Islet precursor cell (in vitro differentiated cells): ENCODE measurements around the gene NOXA1.
"Not testable (repeated sequence)": the region's sequence is repeated elsewhere in the genome, so short reads cannot be mapped to it uniquely, and the experiment has no call there.

ENCODE experiments used
- DNase-seq: peaks from one replicate; pipeline ENCODE4 v3.0.0-alpha.2; 2018

NOXA1 gene

DNA sequence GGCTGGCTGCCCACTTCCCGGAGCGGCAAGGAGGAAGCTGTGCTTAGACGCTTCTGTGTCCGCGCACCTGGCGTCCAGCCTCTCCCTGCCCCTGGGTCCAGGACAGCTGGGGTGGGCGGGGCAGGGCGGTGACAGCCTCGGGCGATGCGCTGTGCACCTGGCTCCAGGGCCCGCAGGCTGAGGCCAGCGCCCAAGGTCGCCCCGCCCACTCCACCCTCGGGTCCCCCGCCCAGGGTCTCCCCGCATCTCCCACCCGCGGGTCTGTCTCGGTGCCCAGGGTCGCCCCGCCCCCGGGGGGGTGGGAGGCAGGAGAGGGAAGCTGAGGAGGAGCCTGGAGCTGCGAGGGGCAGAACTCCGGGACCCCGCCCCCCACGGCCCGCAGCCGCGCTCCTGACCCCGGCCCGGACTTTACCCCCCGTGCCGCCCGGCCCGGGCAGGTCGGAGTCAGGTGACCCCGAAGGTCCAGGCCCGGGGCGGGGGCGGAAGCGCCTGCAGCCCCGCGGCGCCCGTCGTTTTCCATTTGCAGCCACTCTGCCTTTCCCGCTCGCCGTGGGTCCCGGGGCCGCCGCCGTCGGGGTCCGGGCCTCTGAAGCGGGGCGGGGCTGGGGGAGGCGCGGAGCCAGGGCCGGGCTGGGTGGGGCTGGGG, 18.2 kb downstream of the NOXA1 start, which contains the start of gene ENTPD8:
Gene ENTPD8, minus strand, starts transcription at position 69 of the 646 bp plus-strand sequence. CDS start 3,072 bp downstream, outside the sequence.
- DNase-seq = peak; percentile 82

DNA sequence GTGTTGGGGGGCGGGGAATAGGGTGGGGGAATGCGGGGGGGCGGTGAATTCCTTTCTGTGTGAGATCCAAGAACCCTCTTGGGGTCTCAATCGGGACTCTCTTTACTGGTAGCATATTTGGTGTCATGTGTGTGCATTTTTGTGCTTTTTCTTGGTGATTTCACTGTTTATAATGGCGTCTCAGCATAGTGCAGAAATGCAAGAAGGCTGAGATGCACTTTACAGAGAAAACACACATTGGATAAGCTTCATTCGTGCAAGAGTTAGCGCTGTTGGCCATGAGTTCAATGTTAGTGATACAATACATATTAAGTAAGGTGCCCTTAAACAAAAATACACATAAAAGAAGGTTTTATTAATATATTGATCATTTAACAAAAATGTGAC, 18.7 kb downstream of the NOXA1 start:
- no peak for DNase-seq

DNA sequence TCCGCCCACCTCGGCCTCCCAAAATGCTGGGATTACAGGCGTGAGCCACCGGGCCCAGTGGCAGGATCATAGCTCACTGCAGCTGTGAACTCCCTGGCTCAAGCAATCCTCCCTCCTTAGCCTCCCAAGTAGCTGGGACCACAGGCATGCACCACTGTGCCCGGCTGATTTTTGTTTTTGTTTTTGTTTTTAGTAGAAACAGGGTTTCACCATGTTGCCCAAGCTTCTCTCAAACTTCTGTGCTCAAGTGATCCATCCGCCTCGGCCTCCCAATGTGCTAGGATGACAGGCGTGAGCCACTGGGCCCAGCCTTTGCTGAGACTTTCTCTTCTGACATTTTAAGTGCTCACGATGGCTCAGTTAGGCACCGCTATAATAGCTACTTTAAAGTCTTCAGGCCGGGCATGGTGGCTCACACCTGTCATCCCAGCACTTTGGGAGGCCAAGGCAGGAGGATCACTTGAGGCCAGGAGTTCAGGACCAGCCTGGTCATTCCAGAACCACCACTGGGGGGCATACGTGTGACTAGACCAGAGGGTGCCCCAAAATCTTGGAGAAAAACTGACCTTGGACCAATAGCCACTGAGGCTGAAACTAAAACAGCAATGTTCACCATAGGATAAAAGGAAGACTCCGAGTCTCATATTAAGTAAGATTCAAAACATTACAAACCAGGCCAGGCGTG, 21.1 kb downstream of the NOXA1 start:
- no peak for DNase-seq

DNA sequence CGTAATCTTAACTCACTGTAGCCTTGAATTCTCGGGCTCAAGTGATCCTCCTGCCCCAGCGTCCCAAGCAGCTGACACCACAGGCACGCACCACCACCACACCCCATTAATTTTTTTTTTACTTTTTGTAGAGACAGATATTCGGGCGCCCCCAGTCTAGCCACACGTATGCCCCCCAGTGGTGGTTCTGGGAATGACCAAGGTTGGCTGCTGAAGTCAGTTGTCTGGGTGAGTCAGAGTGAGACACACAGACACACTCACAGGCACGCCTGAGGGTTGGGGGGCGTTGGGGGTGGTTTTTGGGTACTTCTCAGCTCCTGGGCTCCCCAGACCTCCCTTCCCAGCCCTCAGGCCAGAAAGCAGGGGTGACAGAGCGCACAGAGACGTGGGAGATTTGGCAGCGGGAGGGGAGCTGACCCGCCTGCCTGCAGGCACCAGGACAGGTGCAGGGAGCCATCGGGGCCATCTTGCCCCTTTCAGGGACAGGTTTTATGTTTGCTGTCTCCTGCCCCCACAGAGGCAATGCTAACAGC, 22.1 kb downstream of the NOXA1 start:
- DNase-seq = peak; percentile 88

DNA sequence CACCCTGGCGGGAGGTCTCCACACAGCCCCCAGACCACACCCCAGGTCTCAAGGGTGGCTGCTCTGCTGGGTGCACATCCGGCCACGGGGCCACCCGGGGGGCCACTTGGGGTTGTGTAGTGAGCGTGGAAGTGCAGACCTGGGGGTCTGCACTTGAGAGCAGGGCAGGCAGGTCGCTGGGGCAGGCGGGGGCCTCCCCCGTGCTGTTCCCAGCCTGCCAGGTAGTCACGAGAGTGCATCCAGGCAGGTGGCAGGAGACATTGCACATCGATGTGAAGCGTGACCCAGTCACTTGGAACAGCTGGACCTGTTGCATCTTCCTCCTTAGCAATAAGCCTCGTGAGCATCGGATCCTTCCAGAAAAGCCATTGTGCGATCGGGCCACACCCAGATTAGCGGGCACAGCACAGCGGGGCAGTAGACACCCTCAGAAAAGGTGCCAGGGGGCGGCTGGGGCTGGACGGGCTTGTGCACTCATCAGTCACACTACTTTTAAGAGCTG, 22.8 kb downstream of the NOXA1 start:
- no peak for DNase-seq

DNA sequence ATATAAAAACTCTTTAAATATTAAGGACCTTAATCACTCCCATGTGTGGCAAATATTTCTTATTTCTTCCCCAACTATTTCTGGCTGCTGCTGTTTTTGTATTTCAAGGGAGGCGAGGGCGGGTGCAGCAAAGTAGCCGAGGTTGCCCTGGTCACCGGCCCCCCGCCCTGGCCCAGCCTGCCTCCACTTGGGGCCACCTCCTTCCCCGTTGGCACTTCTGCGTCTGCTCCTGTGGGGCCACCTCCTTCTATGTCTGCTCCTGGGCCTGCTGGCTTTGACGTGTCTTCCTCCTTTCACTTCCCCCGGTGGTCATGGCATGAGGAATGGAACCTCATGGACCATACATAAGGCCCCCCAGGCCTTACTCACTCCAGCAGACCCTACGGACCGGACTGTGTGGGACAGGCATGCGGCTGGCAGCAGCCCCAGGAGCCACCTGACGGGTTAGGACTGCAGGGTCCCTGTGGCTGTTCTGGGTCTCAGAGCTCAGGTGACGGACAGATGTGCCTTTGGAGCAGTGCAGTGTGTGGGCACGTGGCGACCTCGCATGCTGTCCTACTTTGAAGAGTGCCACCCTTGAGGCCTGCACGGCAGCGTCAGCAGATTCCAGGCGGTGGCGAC, 23.8 kb downstream of the NOXA1 start:
- DNase-seq = no peak

DNA sequence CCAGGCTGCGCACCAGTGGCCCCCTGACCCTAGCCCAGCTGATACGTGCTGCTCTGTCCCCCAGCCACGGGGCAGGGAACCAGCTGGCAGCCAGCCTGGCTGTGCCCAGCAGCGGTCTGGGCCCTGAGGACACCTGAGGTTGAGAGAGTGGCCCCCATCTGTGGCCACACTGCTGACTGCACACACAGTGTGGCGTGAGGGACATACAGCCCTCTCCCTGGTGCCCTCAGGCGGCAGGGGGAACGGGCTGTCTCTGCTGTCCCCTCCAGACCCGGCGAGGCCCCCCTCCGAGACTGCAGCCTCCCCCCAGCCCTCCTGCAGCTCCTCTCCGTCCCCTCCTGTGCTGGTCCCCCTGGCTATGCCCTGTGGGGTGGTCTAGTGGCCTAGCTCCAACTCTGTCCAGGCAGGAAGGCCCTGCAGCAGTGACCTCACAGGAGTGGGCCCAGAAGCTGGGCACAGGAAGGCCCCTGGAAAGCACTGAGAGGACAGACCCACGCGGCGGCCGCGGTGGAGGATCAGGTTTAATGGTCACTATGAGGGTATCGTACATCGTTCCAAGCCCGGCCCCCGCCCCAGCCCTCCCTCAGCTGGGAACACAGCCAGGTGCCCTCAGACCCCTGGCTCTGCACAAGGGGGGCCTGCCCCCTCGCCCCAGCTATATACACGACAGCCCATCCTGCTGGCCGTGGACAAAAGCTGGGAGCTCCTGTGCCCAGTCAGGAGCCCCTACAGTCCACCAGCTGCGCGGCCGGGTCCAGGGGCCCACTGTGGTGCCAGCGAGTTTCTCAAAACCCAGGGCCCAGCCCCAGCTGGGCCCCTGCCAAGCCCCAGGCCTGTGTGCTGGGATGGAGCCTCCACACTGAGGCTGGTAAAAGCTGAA, 24.8 kb downstream of the NOXA1 start:
- no peak for DNase-seq

DNA sequence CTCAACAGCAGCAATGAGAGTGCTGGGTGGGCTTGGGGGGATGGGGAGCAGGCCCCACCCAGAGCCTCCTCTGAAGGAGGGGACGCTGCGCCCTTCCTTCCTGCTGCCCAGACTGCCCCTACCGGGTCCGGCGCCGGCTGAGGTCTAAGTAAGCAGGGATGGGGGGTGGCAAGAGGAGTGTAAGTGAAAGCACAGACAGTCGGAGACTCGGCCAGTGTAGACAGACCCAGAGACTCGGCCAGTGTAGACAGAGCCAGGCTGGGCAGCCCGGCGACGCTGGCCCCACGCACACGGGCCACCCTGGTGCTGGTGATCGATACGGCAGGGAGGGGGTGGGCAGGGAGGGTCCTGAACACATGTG, 25.4 kb downstream of the NOXA1 start:
- DNase-seq = no peak

DNA sequence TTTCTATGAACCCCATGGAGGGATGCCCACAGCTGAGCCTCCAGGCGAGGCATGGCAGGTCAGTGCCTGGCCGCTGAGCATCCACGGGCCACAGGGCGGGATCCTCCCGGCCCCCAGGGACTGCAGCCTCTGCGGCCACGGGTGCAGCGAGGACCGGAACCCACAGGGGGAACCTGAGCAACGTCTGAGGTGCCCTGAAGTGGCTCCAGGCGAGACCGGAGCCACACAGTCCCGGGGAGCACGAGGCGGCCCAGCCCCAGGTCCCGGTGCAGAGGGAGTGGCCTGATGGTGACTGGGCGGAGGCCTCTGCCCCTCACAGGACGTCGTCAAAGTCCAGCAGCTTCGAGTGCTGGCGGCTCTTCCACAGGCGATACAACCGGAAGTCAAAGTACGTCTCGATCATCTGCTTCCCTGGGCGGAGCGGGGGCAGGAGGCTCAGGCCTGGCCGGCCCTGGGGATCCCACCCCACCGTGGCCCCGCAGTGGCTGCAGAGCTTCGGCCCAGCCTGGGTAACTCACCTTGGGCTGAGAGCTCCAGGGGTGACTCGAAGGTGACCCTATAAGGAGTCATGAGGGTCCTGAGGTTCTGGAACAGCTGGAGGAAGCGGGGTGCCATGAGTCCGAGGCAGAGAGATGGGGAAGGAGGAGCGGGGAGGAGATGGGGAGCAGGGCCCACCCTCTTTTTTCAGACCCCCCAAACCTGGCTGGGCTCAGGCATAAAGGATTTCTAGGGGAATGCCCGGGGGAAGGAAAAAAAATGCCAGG, 26.1 kb downstream of the NOXA1 start:
- DNase-seq = no peak

DNA sequence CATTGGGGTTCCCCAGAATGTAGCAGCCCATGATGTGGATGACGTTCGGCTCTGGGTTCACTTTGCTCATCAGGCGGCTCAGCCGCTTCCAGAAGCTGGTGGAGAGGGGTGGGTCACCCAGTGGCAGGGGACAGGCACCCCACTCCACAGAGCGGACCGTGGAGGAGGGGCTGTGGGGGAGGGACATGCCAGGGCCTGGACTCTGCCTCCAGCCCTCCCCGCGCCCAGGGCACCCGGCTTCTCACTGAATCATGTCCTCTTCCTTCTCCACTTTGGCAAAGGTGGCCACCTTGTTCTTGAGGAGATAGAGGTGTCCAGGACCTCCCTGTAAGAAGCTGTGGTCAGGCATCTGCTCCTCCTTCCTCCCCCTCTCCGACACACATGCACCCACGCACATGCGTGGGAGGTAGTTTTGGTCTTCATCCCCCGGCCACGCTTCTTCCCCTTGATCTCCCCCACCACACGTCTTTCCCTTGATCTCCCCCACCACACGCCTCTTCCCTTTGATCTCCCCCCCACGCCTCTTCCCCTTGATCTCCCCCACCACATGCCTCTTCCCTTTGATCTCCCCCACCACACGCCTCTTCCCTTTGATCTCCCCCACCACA, 26.8 kb downstream of the NOXA1 start:
- no peak for DNase-seq

DNA sequence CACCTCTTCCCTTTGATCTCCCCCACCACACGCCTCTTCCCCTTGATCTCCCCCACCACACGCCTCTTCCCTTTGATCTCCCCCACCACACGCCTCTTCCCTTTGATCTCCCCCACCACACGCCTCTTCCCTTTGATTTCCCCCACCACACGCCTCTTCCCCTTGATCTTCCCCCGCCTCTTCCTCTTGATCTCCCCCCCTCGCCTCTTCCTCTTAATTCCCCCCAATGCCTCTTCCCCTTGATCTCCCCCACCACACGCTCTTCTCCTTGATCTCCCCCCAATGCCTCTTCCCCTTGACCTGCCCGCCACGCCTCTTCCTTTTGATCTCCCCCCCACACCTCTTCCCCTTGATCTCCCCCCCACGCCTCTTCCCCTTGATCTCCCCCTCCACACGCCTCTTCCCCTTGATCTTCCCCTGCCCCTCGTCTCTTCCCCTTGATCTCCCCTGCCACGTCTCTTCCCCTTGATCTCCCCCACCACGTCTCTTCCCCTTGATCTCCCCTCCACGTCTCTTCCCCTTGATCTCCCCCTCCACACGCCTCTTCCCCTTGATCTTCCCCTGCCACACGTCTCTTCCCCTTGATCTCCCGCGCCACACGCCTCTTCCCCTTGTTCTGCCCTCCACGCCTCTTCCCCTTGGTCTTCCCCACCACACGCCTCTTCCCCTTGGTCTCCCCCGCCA, 27.5 kb downstream of the NOXA1 start:
- not testable (repeated sequence) for DNase-seq

DNA sequence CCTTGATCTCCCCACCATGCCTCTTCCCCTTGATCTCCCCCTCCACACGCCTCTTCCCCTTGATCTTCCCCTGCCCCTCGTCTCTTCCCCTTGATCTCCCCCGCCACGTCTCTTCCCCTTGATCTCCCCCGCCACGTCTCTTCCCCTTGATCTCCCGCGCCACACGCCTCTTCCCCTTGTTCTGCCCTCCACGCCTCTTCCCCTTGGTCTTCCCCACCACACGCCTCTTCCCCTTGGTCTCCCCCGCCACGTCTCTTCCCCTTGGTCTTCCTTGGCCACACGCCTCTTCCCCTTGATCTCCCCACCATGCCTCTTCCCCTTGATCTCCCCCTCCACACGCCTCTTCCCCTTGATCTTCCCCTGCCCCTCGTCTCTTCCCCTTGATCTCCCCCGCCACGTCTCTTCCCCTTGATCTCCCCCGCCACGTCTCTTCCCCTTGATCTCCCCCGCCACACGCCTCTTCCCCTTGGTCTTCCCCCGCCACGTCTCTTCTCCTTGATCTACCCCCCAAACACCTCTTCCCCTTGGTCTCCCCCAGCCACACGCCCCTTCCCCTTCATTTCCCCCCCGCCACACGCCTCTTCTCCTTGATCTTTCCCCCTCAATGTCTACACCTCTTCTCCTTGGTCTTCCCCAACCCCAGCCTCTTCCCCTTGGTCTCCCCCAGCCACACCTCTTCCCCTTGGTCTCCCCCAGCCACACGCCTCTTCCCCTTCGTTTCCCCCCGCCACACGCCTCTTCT, 28.2 kb downstream of the NOXA1 start:
- not testable (repeated sequence) for DNase-seq

DNA sequence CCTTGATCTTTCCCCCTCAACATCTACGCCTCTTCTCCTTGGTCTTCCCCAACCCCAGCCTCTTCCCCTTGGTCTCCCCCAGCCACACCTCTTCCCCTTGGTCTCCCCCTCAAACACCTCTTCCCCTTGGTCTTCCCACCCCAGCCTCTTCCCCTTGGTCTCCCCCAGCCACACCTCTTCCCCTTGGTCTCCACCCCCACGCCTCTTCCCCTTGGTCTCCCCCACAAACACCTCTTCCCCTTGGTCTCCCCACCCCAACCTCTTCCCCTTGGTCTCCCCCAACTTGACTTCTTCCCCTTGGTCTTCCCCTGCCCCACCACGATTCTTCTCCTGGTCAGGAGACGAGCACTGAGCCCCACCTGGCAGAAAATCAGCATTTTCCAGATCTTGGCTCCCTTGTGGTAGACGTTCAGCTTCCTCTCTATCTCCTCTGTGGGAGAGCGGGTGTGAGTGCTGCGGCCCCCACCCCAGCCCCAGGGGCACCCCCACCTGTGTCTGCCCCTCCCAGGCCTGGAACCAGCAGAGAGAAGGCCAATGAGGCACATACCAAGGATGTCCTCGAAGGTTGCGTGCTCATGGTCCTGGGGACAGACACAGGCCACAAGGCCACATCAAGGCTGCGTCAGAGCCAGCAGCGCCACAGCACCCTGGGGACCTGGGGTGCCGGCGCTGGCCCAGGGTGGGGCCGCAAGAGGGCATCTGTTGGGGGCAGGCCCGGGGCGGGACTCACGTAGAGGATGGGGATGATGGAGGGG, 29.0 kb downstream of the NOXA1 start:
- DNase-seq = no peak

DNA sequence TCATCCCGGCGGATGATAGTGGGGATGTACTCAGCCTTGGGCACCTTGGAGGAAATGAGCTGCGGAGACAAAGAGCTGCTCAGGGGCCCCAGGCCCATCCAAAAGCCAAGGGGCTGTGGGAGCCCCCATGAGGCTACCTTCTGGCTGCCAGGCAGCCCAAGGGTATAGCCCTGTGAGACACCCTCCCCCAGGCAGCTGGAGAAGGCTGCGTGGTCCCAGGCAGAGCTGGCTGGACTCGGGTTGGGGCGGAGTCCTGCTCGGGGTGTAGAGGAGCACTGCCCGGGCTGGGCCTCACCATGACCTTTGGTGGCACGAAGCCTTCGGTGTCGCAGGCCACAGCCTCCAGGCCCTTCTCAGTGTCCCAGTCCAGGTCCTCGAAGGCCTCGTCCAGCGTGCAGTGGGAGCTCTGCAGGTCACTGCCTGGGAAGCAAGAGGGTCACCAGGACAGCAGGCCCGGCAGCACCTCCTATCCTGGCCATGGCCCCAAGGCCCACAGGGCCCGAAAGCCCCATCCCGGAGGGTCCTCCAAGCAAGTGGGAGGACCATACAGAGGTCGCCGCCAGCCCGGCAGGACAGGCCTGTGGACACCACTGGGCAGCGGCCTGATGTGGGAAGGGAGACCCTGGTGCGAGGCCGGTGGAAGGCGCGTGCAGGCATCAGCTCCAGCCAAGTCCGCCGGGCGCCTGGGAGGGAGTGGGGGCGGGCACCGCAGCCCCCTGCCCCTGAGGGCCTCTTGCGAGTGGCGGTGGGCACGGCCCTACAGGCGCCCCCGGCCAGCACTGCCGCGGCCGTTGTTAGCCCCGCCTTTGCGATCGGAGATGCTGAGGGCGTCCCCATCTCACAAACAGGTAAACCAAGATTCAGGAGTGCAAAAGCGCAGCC, 29.8 kb downstream of the NOXA1 start:
- no peak for DNase-seq

DNA sequence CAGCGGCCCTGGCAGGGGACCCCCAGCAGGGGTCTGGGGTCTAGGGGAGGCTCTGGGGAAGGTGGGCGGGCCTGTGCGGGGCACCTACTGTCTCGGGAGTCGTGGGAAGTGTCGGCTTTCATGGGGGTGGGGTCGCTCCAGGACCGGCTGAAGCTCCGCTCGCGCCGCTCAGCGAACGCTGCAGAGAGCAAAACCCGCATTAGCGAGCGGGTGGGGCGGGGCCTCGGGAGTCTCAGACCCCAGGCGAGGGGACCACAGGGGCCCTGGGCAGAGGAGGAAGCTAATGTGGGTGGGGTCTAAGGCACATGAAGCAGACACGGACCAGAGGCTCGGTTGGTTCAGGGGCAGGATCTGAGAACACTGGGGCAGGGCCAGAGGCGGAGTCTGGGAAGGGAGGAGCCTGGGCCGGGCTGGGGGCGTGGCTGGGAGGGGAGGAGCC, 30.5 kb downstream of the NOXA1 start:
- peak; percentile 93 for DNase-seq

DNA sequence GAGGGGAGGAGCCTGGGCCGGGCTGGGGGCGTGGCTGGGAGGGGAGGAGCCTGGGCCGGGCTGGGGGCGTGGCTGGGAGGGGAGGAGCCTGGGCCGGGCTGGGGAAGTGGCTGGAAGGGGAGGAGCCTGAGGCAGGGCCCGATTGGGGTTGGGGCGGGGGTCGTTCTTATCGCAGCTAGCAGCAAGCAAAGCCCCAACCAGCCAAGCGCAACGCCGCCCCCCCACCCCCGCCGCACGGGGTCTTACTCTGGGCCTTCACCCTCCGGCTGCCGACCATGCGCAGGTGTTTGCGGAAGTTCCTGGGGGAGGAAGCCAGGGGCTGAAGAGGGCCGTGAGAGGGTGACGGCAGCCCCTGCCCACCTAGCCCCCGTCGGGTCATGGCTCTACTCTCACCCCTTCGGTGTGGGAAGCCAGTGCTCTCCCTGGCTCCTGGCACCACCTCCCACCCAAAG, 31.0 kb downstream of the NOXA1 start:
- DNase-seq = peak; percentile 71

DNA sequence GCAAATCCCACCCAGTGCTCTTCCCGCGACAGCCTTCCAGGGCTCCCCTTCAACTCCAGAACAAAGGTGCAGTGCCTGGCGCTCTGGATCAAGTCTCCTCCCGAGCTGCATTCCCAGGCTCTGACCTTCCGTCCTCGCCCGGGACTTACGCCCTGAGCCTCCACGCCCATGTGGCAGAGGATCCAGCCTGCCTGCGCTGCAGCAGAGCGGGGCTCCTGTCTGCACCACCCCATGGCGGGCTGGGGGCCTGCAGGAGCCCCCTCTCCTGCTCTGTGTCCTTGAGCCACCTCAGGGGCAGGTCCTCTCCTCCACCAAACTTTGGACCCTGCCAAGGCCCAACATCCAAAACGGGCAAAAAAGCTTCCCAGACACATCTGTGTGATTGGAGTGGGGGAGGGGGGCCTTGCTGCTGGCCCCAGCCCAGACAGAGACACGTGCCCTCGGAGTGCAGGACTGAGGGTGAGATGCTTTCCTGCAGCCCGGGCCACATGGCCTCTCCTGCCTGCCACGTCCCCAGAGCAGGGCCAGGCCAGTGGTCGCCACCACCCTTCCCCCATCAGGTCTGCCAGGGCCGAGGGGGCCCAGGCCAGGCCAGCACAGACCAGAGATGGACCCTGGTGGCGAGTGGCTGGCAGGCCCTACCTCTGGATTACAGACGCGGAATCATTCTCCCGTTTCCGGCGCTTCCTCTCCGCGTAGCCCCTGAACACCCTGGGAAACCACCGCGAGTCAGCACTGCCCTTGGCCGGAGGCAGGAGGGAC, 31.6 kb downstream of the NOXA1 start:
- peak; percentile 73 for DNase-seq
